ENCODE results near the gene NAP1L4.

DNA sequence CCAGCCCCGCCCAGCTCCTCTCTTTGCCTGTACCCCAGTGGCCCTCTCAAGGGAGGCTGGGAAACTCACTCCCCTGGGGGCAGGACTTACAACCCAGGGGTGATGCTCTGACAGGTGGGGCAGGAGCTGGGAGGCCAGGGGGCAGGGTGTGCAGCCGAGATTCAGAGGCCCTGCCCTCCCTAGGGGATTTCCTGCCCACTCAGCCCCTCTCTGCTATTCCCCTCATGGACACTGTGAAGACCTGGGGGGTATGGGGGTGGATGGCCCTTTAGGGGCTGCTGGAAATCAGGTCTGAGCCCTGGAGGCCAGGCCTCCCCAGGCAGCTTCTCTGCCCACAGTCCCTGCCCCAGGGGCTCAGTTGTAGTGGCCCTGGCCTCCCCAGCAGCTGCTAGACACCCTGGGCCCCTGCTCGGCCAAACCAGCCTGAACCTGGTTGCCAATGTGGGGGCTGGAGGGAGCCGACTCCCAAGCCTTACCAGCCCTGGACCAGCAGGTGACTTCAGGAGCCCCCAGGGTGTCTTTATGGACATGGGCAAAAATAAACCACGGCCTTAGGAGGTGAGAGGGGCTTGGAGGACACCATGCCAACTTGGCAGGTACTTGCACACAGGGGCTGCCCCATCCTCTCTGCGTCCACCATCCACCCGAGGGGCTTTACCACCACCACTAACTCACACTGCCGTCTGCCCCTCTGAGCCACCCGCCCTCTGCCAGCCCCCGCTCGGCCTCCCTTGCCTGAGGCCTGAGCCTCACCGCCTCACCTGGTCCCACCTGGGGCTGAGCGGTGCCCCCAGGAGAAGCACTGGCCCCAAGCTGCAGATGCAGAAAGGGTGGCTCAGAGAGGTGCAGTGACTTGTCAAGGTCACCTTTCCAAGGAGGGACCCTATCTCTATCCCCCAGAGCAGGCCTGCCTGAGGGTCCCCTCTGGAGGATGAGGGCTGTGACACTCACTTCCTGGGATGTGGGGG lies 60.1 kb downstream of the NAP1L4 start:
- TF ChIP-seq EZH2 (IDR thresholded peaks at IDR 0.05; ENCODE audit: borderline replicate concordance, insufficient read depth, low read depth, low read length, poor library complexity, severe bottlenecking) (no peak), CTCF (IDR thresholded peaks at IDR 0.05) (no peak)

Data from B cell (primary cell).